Measurements from ENCODE around the gene ATRIP. TPM values are rescaled to one million over a fixed set of nuclear protein-coding genes. Genes with fewer than 3 reads are reported as not detected.
A peak's percentile ranks its signal among the peaks of the same experiment; 100 is the strongest.

ATRIP gene
- total and polyA plus RNA-seq, 11 donors, result 2.1 to 5.1 (median 3.6) TPM

- TF ChIP-seq CTCF (IDR thresholded peaks at IDR 0.05), result no peak
- peak in 1 of 2 donors; percentile 41 for TF ChIP-seq POLR2A (IDR thresholded peaks at IDR 0.05)
- intact Hi-C loops (cut with DNase I), result no loop called here
- Histone ChIP-seq H3K9me3 (no peaks in the 10 kb centered on the region), H3K4me3 (peak overlapping the region; percentile 62 to 87 (median 80)), H3K4me1 (peaks cover 4 to 66% (median 41%) of the 10 kb centered on the region in 12 donors), H3K36me3 (peaks cover 0 to 18% (median 16%) of the 10 kb centered on the region in 9 donors), H3K27me3 (no peaks in the 10 kb centered on the region), H3K27ac (peak overlapping the region; percentile 51 to 94 (median 89))
- WGBS, 4 donors, result 0 to 8% (median 3%) methylated on average over 5 to 60 of the region's 60 CpGs
- ATAC-seq (peak in 3 of 4 donors; percentile 15 to 25 (median 19)), DNase-seq (peak; percentile 45 to 70 (median 61))
Observed at GRCh38 chr3:48428572-48429316, 17.8 kb upstream of the ATRIP start.

GRCh38 chr3:48429317-48429959 is 17.1 kb upstream of the ATRIP start:
- intact Hi-C loops (cut with DNase I), result no loop called here
- H3K4me1 ChIP-seq, result peaks cover 4 to 62% (median 42%) of the 10 kb centered on the region in 12 donors
- DNase-seq, result peak; percentile 41 to 73 (median 57)

GRCh38 chr3:48429960-48430707 is 16.4 kb upstream of the ATRIP start, which contains the start of gene PLXNB1:
Gene PLXNB1, minus strand, starts transcription at chr3:48430086. Its CDS starts 5,475 bp downstream, at chr3:48424611.
- peak in 2 of 4 donors; percentile 2 to 3 for ATAC-seq
- no peaks in the 10 kb centered on the region for H3K27me3 ChIP-seq
- H3K27ac ChIP-seq, result peak within 1 kb of the TSS; percentile 51 to 94 (median 89)
- TF ChIP-seq CTCF (IDR thresholded peaks at IDR 0.05) (no peak), POLR2A (IDR thresholded peaks at IDR 0.05) (no peak)
- intact Hi-C loops (cut with DNase I), result no loop called here
- H3K4me3 ChIP-seq, result peak within 1 kb of the TSS; percentile 62 to 87 (median 80)
- H3K9me3 ChIP-seq, result no peaks in the 10 kb centered on the region
- peaks cover 4 to 60% (median 42%) of the 10 kb centered on the region in 12 donors for H3K4me1 ChIP-seq
- WGBS, 4 donors, result 15 to 34% (median 25%) methylated on average over 14 to 15 of the region's 15 CpGs
- DNase-seq, result peak in 4 of 5 donors; percentile 38 to 64 (median 50)
- H3K36me3 ChIP-seq, result peaks cover 0 to 25% (median 16%) of the 10 kb centered on the region in 9 donors

More at GRCh38 chr3:48429317-48429959, 17.1 kb upstream of the ATRIP start:
- peak in 2 of 4 donors; percentile 22 to 47 for ATAC-seq
- no peak for TF ChIP-seq CTCF (IDR thresholded peaks at IDR 0.05)
- TF ChIP-seq POLR2A (IDR thresholded peaks at IDR 0.05), result peak in 1 of 2 donors; percentile 53
- Histone ChIP-seq H3K9me3 (no peaks in the 10 kb centered on the region), H3K27ac (peak overlapping the region; percentile 51 to 94 (median 89)), H3K36me3 (peaks cover 0 to 25% (median 16%) of the 10 kb centered on the region in 9 donors), H3K27me3 (no peaks in the 10 kb centered on the region), H3K4me3 (peak overlapping the region; percentile 62 to 87 (median 80))
- 0 to 1% (median 1%) methylated on average over 41 to 86 of the region's 86 CpGs for WGBS, 4 donors

Measured in heart left ventricle (tissue), 16 donors.